ENCODE measurements around the gene HELZ.
"Not testable (repeated sequence)": the region's sequence is repeated elsewhere in the genome, so short reads cannot be mapped to it uniquely, and the experiment has no call there.

HELZ gene

GRCh38 chr17:67121316-67121891, 123.6 kb downstream of the HELZ start:
- no peak for DNase-seq (ENCODE audit: low read depth in 2 of 2)

- no peak for DNase-seq (ENCODE audit: low read depth in 2 of 2)
Observed at GRCh38 chr17:67119102-67119501, 125.9 kb downstream of the HELZ start.

GRCh38 chr17:67116045-67116575, 128.9 kb downstream of the HELZ start:
- no peak for DNase-seq (ENCODE audit: low read depth in 2 of 2)

- no peak for DNase-seq (ENCODE audit: low read depth in 2 of 2)
Observed at GRCh38 chr17:67115401-67115800, 129.6 kb downstream of the HELZ start.

GRCh38 chr17:67113486-67113885, 131.5 kb downstream of the HELZ start:
- DNase-seq (ENCODE audit: low read depth in 2 of 2): no peak

GRCh38 chr17:67111808-67112207, 133.2 kb downstream of the HELZ start:
- DNase-seq (ENCODE audit: low read depth in 2 of 2): no peak

GRCh38 chr17:67111327-67111726, 133.7 kb downstream of the HELZ start:
- DNase-seq (ENCODE audit: low read depth in 2 of 2): no peak

GRCh38 chr17:67110619-67111018, 134.4 kb downstream of the HELZ start:
- no peak for DNase-seq (ENCODE audit: low read depth in 2 of 2)

GRCh38 chr17:67109111-67109510, 135.9 kb downstream of the HELZ start:
- no peak for DNase-seq (ENCODE audit: low read depth in 2 of 2)

GRCh38 chr17:67107811-67108775, 136.9 kb downstream of the HELZ start:
- peak; percentile 29 to 36 for DNase-seq (ENCODE audit: low read depth in 2 of 2)

- no peak for DNase-seq (ENCODE audit: low read depth in 2 of 2)
Observed at GRCh38 chr17:67107171-67107570, 137.8 kb downstream of the HELZ start.

GRCh38 chr17:67105213-67105612, 139.8 kb downstream of the HELZ start:
- DNase-seq (ENCODE audit: low read depth in 2 of 2): peak; percentile 34 to 40

- not testable (repeated sequence) for DNase-seq (ENCODE audit: low read depth in 2 of 2)
Observed at GRCh38 chr17:67104641-67105040, 140.4 kb downstream of the HELZ start.

GRCh38 chr17:67098006-67098405, 147.0 kb downstream of the HELZ start:
- DNase-seq (ENCODE audit: low read depth in 2 of 2): no peak

- no peak for DNase-seq (ENCODE audit: low read depth in 2 of 2)
Observed at GRCh38 chr17:67096609-67097008, 148.4 kb downstream of the HELZ start.

- no peak for DNase-seq (ENCODE audit: low read depth in 2 of 2)
Observed at GRCh38 chr17:67095803-67096202, 149.2 kb downstream of the HELZ start.

GRCh38 chr17:67095291-67095690, 149.7 kb downstream of the HELZ start:
- peak in 1 of 2 experiments; percentile 19 for DNase-seq (ENCODE audit: low read depth in 2 of 2)

- no peak for DNase-seq (ENCODE audit: low read depth in 2 of 2)
Observed at GRCh38 chr17:67093348-67093747, 151.6 kb downstream of the HELZ start.

- not testable (repeated sequence) for DNase-seq (ENCODE audit: low read depth in 2 of 2)
Observed at GRCh38 chr17:67092710-67093109, 152.3 kb downstream of the HELZ start.

GRCh38 chr17:67092291-67092690, 152.7 kb downstream of the HELZ start:
- DNase-seq (ENCODE audit: low read depth in 2 of 2): no peak

GRCh38 chr17:67090341-67090740, 154.7 kb downstream of the HELZ start:
- DNase-seq (ENCODE audit: low read depth in 2 of 2): no peak

- DNase-seq (ENCODE audit: low read depth in 2 of 2): no peak
Observed at GRCh38 chr17:67088639-67089038, 156.4 kb downstream of the HELZ start.

GRCh38 chr17:67085406-67085805, 159.6 kb downstream of the HELZ start:
- DNase-seq (ENCODE audit: low read depth in 2 of 2): no peak
